PC-3 (cell line): ENCODE measurements around the gene CCL16.
"Not testable (repeated sequence)": the region's sequence is repeated elsewhere in the genome, so short reads cannot be mapped to it uniquely, and the experiment has no call there.

ENCODE experiments used
- CTCF ChIP-seq: fragments of 300-600 bp; sonication (generic); conservative IDR thresholded peaks from 2 replicates; pipeline ENCODE4 v1.5.1; 2017; ENCODE audit warnings: antibody characterized with exemption, low read depth, mild to moderate bottlenecking, low read length
- EZH2 ChIP-seq: fragments of 300-600 bp; sonication (generic); IDR thresholded peaks from one replicate; pipeline ENCODE4 v1.6.1; 2017; ENCODE audit warnings: antibody characterized with exemption, mild to moderate bottlenecking, low read length; ENCODE audit not compliant: unreplicated experiment

- not testable (repeated sequence) for TF ChIP-seq EZH2, CTCF
Measured at GRCh38 chr17:35938492-35938891, 42.8 kb downstream of the CCL16 start.
